HG02884 (cell line): ENCODE measurements around the gene SEH1L.
A peak's percentile ranks its signal among the peaks of the same experiment; 100 is the strongest.
"Not testable (repeated sequence)": the region's sequence is repeated elsewhere in the genome, so short reads cannot be mapped to it uniquely, and the experiment has no call there.

Experiments used
- ATAC-seq: cut with Tn5 transposase; IDR thresholded peaks from one replicate; pipeline ENCODE4 v1.9.1; 2021; ENCODE audit warnings: mild to moderate bottlenecking, moderate library complexity; ENCODE audit not compliant: unreplicated experiment

The SEH1L gene, protein sequence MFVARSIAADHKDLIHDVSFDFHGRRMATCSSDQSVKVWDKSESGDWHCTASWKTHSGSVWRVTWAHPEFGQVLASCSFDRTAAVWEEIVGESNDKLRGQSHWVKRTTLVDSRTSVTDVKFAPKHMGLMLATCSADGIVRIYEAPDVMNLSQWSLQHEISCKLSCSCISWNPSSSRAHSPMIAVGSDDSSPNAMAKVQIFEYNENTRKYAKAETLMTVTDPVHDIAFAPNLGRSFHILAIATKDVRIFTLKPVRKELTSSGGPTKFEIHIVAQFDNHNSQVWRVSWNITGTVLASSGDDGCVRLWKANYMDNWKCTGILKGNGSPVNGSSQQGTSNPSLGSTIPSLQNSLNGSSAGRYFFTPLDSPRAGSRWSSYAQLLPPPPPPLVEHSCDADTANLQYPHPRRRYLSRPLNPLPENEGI

DNA sequence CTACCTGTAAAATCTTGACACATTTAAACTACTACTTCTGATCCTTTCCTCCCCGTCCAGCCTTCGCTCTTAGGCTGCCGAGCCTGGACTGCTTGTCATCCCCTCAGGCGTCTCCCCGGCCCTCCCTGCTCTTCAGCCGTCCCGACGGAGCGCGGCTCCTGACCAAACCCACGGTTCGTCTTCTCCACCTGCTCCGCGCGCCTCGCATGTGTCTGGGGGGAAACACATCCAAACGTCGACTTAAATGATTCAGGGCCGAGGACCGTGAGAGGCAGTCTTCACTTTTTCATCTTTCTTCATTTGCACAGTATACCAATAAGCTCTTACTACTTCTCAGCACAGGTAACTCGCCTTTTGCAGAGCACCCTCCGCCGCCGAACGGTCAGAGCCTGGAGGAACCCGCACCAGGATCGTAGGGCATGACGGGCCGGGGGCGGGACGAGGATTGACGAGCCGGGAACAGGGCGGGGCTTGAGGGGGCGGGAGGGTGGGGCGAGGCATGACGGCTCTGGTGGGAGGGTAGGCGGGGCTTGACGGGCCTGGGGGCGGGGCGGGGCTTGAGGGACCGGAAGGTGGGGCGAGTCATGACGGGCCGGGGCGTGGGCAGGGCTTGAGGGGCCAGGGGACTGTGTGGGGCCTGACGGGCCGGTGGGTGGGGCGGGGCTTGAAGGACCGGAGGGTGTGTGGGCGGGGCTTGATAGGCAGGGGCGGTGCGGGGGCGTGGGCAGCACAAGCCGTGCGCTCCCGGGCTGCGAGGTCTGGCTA, at the start of gene SEH1L:
Gene SEH1L, plus strand, starts transcription at position 727 of the 765 bp plus-strand sequence. CDS start 111 bp downstream, outside the sequence.
- ATAC-seq, result peak; percentile 70

DNA sequence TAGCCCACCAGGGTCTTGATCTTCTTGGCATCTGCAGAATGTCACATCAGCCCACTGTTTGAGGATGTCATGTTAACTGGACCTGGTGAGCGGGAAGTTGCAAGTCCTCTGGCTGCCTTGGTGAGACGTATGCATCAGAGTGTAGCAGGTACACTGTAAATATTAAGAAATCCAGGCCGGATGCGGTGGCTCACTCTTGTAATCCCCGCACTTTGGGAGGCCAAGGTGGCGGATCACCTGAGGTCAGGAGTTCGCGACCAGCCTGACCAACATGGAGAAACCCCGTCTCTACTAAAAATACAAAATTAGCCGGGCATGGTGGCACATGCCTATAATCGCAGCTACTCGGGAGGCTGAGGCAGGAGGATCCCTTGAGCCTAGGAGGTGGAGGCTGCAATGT, 46.6 kb upstream of the SEH1L start:
- not testable (repeated sequence) for ATAC-seq

DNA sequence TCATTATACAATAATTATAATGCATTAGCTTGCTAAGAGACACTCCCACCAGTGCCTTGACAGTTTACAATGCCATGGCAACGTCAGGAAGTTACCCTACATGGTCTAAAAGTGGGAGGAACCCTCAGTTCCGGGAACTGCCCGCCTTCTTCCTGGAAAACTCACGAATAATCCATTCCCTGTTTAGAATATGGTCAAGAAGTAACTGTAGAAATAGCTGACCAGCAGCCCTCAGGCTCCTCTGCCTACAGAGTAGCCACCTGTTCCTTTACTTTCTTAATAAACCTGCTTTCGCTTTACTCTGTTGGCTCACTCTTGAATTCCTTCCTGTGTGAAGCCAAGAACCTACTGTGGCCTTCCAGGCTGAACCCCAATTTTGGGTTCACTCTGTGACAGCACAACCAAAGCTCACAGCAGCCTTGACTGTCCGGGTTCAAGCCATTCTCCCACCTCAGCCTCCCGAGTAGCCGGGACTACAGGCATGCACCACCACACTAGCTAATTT, 43.7 kb upstream of the SEH1L start:
- no peak for ATAC-seq

DNA sequence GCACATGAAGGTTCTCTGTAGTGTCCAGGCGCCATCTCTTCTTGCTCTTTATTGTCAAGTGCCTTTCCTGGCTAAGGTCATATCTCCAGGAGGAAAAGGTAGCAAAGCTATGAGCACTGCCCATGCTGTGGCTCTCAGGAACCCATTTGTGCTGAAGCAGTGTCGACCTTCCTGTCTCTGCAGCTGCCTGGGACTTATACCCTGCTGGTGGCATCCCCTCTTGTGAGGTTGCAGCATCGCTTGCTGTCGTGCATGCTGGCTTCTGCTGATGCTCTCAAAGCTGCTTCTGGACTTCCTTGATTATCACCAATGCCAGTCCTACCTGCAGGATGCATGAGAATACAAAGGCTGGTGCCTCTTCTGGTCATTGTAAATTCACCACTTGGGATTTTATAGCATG, 41.7 kb upstream of the SEH1L start:
- no peak for ATAC-seq

DNA sequence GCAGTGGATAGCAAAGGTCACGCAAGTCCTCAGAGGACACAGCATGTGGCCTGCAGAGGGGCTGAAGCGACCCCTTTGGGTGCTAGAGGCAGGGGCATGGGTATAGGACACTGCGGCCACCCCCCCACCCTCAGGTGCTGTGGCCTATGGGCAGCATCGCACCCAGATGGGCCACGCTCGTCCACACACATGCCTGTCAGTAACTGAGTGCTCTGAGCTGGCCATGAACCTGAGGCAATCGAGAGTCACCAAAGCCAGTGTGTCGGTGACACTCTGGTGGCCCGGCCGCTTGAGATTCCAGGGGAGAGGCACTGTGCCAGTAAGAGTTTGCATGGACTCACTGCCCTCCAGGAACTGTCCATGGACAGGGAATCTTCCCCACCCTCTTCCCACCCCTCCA, 41.0 kb upstream of the SEH1L start:
- no peak for ATAC-seq

DNA sequence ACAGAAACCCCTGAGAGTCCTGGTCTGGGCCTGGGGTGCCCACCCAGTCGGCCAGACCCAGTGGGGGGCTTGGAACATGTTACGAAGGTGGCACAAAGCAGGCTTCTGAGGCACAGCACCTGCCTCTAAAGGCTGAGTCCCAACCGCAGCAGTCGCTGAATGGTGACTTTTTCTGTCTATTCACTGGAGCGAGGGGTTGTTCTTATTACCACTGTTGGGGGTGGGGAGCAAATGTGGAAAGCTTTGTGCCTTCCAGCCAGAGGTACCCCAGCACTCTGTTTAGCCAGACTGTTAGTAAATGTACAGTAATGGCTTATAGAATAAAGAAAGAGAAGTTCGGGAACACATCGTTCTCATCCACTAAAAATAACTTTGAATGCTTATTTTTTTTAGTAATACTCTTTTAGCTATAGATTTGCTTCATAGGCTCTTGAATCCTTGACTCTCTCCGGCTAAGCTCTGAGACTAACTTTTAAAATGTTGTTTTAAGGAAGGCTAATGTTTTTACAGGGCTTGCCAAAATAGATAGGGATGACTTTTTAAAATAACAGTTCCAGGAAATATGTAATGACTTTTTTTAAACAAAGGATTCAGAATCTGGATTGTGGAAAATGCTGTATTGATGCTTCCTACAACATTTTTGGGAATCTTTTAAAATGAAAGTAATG, 40.4 kb upstream of the SEH1L start:
- ATAC-seq, result no peak

DNA sequence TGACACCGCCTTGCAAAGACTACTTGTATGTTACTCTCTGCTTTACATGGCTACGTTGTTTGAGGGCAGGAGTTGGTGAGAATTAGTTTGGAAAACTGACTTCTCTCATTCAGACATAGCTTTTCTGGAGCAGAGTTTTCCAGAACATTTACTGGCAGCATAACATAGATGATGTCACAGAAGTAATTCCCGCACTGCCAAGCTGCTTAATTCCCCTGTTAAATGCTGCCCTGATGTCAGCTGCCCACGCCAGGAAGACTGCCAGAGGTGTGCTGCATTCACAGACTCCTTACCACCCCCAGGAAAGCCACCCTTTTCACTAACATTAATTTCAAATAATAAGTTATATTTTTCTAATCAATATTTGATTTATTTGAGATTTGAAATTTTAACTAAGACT, 39.1 kb upstream of the SEH1L start:
- ATAC-seq, result no peak

DNA sequence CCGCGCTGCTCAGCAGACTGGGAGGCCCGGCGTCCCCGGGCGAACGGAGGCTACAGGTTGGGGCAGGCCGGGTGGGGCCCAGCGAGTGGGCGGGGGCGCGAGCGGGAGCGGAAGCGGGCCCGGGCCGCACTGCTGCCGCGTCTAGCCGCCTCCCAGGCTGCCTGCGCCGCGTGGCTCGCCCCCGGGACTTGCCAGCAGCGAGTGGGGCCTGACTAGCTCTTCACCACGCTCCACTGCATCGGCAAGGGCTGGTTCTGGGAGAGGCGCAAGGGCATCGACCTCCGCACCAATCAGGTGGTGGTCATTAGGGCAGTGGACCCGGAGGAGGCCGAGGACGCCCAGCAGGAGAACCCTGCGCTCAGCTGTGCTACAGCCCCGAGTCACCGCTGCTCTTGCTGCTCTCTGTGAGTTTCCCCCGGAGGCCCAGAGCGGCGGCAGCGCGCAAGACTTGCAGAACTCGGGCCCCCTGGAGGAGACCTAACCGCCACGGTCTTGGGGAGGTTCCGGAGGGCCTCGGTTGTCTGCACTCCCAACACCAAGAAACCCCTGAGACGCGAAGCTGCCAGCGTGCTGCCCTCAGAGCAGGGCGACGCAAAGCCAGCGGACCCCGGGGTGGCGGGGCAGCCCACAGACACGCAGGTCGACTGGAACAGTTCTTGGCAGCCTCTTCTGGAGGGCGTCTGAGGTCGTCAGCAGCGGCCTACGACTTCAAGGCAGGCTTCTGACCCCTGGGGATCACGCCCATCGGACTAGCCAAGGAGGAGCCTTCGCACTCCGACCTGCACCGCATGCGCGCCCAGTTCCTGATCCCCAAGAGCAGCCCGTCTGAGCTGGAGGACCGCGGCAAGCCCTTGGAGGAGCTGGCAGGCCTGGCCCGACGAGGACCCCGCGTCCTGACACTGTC, 36.5 kb upstream of the SEH1L start:
- no peak for ATAC-seq

DNA sequence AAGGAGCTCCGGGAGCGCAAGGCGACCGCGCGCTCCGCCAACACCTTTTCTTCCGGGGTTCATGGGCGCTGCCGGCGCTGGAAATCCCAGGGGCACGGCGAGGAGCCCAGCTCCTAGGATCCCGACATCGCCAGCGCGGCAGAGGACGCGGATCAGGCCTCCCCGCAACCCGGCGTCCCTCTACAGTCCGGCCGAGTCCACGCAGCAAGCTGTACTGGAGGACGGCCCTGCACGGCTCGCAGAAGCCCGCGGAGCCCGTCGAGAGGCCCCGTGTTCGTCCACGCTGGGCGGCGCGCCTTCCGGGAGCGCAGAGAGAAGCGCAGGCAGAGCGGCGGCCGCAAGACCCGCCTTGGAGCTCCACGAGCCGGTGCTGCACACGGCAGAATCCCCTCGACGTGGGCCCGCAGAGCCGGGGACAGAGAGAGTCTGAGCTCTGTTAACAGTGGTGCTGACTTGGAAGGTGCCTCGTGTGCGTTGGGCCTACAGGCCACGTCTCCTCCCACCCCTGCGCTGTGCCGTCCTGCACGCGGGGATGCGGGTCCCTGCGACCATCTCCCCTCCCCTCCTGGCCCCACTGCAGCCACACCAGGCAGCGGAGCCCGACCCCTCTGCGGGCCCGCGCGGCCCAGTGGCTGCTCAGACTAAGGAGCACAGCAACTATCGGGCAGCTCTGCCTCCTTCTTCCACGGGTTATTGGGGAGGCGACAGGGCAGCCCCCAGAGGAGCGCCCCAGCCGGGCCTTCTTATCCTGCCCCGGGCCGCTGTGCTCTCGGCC, 35.7 kb upstream of the SEH1L start:
- no peak for ATAC-seq

DNA sequence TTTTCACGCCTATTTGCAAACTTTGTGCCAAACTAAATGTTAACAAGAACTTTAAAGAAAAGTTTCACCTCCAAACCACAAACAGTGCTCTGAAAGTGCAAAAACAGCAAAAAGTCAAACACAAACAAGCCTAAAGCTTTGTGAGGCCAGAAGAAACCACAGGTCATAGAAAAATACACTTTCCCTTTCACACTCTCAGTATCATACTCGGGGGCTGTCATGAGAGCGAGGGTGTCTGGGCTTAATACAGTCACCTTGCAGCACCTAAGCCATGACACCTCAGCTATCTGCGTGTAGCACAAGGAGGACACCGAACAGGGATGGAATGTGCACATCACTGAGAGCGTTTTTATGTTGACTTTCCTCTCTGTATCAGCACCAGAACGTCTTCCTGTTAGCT, 26.6 kb upstream of the SEH1L start:
- ATAC-seq, result peak; percentile 54

DNA sequence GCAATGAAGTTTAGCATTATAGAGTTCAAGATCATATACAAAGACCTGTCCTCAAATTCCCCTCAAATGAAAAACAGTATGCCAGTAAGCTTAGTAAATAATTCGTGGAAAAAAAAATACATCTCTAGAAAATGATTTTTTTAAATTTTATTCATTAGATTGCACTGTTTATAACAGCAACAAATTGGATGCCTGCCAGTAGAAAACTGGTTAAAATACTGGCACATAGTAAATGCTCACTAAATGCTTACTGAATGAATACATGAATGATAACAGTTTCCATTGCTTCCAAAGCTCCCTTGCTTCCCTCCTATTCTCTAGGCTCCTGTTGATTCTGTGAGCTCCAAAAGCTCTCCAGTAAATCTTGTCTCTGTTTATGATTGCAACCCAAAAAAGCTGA, 25.5 kb upstream of the SEH1L start:
- no peak for ATAC-seq

DNA sequence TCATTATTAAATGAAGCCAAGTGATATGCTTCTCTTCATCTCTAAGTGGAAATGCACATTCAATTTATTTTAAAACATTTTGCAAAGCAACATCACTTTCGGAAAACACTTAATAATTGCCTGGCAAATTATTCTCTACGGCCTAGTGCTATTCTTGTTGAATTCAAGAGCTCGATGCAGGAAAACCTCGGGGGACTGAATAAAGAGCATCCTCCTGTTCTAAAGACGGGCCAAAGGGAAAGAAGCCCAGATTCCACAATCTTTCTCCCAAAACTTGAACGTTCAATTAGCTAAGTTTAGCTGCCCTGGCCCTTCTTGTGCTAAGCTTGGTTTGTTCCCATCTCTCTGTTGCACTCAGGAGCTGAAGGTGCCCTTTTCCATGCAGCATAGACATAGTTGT, 23.2 kb upstream of the SEH1L start:
- no peak for ATAC-seq

DNA sequence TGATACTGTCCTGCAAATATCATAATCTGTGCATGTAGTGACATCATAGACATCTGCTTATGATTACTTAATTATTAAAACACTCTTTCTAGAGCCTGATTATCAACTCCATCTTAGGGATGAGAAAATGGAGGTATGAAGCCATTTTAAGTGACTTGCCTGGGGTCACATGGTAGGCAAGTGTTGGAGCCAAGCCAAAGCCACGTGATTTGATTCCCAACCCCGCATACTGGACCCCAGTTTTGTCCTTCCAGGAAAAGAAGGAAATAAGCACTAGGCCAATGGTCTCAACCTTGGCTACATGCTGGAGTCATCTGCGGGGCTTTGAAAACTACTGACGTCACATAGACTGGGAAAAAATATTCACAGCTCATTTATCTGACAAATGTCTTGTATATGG, 19.6 kb upstream of the SEH1L start:
- no peak for ATAC-seq

DNA sequence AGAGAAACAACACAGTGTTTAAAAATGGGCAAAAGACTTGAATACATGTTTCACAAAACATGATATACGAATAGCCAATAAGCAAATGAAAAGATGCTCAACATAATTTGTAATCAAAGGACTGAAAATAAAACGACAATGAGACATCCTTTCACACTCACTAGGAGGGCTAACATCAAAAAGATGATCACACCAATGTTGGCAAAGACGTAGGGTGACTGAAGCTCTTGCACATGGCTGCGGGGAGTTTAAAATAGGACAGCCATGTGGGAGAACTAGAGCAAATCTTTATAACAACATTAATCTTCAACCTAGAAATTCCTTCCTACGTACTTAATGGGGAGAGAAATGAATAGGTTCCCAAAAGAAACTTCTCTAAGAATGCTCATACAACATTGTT, 19.2 kb upstream of the SEH1L start:
- no peak for ATAC-seq

DNA sequence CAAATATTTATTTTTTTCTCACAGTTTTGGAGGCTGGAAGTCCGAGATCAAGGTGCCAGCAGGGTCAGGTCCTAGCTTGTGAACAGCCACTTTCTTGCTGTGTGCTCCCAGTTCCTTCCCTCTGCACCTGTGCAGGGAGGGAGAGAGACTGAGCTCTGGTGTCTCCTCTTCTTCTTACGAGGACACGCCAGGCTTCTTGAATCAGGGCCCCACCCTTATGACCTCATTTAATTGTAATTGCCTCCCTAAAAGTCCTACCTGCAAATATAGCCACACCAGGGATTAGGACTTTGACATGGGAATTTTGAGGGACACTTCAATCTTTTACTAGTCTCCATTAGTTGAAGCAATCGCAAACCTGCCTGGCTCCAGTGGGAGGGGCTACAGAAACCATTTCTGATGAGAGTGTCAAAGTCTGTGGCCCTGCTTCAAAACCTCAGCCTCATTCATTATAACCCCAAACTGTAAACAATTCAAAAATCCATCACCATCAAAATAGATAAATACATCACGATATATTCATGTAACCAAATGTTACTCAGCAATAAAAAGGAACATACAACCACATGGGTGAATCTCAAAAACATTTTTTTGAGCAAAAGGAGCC, 18.2 kb upstream of the SEH1L start:
- no peak for ATAC-seq

DNA sequence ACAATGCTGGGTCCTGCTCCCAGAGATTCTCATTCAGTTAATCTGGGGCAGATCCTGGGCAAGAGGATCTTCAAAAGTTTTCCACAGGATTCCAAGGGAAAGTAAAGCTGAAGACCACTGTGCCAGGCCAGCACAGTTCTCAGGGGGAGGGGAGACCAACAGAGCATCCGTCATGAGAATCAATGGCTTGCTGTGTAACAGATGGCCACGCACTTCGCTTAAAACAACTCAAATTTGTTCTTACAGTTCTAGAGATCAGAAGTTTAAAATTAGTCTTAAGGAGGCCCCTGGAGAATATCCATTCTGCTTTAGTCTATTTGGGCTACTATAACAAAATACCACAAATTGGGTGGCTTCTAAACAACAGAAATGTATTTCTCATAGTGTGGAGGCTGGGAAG, 17.4 kb upstream of the SEH1L start:
- no peak for ATAC-seq

DNA sequence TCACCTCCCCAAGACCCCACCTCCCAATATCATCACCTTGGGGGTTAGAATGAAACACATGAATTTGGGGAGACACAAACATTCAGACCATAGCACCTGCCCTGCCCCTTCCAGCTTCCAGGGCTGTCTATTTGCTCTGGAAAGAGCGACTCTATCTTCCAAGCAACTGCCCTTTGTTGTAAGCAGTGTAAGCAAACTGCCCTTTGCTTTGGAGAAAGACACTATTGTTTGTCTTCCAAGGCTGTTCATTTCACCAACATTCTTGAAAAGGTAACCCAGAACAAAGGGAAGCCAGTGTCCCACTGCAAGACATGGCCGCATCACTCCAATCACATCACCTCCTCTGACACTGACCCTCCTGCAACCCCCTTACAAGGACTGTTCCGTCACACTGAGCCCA, 16.9 kb upstream of the SEH1L start:
- ATAC-seq, result no peak

DNA sequence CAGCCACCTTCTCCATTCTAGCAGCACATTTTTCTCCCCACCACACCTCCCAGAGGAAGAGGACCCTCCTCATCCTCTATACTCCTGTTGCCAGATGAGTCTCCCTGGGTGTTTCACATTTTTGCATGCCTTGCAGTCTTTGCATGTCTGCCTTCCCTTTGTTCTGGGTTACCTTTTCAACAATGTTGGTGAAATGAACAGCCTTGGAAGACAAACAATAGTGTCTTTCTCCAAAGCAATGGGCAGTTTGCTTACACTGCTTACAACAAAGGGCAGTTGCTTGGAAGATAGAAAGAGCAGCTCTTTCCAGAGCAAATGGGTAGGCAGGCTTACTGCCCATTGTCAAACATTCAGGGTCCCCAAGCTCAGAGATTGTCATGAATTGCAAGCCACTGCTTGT, 14.5 kb upstream of the SEH1L start:
- ATAC-seq, result no peak

DNA sequence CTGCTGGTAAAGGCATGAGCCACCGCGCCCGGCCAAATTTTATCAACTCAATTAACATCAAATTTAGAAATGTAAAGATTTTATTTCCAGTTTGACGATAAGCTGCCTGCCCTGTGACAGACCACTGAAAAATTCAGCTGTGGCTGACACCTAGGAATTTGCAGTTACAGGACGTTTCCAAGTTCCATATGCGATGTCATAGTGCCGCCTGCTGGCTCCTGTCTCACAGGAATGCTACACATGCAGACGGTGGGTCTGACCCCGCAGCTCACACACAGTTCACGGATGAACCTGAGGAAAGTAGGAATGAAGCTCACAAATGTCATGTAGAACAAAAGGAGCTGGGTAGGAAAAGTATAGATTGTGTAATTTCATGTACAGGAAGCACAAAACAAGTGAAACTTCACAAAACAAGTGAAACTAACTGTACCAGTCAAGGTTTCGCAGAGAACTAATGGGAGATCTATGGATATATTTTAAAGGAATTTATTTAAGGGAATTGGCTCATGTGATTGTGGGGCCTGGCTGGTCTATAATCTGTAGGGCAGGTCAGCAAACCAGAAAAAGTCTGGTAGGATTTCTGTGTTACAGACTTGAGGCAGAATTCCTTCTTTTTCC, 13.2 kb upstream of the SEH1L start:
- no peak for ATAC-seq
